Loucy (cell line): Measurements from ENCODE around the gene PHYHD1.

ENCODE experiments used
- EZH2phosphoT487 ChIP-seq: fragments of 200-600 bp; IDR thresholded peaks from 2 replicates; pipeline ENCODE4 v1.6.1; 2018; ENCODE audit warnings: antibody characterized with exemption, mild to moderate bottlenecking, moderate library complexity, borderline replicate concordance
- TF ChIP-seq, protein P1 (sequence below): fragments of 200-600 bp; sonication (generic); conservative IDR thresholded peaks from 2 replicates; pipeline ENCODE4 v1.5.1; 2014; ENCODE audit warnings: mild to moderate bottlenecking, antibody characterized with exemption, low read length

GRCh38 chr9:128894764-128895163 lies 26.0 kb upstream of the PHYHD1 start:
- TF ChIP-seq, protein P1, sequence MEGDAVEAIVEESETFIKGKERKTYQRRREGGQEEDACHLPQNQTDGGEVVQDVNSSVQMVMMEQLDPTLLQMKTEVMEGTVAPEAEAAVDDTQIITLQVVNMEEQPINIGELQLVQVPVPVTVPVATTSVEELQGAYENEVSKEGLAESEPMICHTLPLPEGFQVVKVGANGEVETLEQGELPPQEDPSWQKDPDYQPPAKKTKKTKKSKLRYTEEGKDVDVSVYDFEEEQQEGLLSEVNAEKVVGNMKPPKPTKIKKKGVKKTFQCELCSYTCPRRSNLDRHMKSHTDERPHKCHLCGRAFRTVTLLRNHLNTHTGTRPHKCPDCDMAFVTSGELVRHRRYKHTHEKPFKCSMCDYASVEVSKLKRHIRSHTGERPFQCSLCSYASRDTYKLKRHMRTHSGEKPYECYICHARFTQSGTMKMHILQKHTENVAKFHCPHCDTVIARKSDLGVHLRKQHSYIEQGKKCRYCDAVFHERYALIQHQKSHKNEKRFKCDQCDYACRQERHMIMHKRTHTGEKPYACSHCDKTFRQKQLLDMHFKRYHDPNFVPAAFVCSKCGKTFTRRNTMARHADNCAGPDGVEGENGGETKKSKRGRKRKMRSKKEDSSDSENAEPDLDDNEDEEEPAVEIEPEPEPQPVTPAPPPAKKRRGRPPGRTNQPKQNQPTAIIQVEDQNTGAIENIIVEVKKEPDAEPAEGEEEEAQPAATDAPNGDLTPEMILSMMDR, result no peak
- TF ChIP-seq EZH2phosphoT487, result no peak
